Middle frontal gyrus (tissue), 1 donor: ENCODE measurements around the gene LRRC10.

Experiments
- DNase-seq: peaks from one replicate; pipeline ENCODE4 v3.0.0-alpha.2; 2015; ENCODE audit warnings: low spot score; ENCODE audit errors: extremely low spot score

LRRC10 gene

GRCh38 chr12:69610729-69611128 is at the start of gene LRRC10:
TSS of gene LRRC10 (minus strand) at chr12:69610907. CDS start at chr12:69610838, 69 bp downstream.
- no peak for DNase-seq

- no peak for DNase-seq
These were observed 49.6 kb upstream of the LRRC10 start for GRCh38 chr12:69660164-69660863.

- DNase-seq: no peak
These were observed 47.5 kb upstream of the LRRC10 start for GRCh38 chr12:69658203-69658602.

- no peak for DNase-seq
These were observed 46.9 kb upstream of the LRRC10 start for GRCh38 chr12:69657376-69658137.

- DNase-seq: no peak
These were observed 45.1 kb upstream of the LRRC10 start for GRCh38 chr12:69655616-69656340.

- DNase-seq: no peak
These were observed 43.0 kb upstream of the LRRC10 start for GRCh38 chr12:69653703-69654102.

- DNase-seq: no peak
These were observed 41.2 kb upstream of the LRRC10 start for GRCh38 chr12:69651922-69652321.

GRCh38 chr12:69649529-69649928 is 38.8 kb upstream of the LRRC10 start:
- no peak for DNase-seq

- DNase-seq: no peak
These were observed 37.8 kb upstream of the LRRC10 start for GRCh38 chr12:69648476-69648875.

GRCh38 chr12:69647178-69647577 is 36.5 kb upstream of the LRRC10 start:
- no peak for DNase-seq

- no peak for DNase-seq
These were observed 34.3 kb upstream of the LRRC10 start for GRCh38 chr12:69645031-69645430.

GRCh38 chr12:69644511-69644910 is 33.8 kb upstream of the LRRC10 start:
- DNase-seq: no peak

GRCh38 chr12:69642531-69642930 is 31.8 kb upstream of the LRRC10 start:
- DNase-seq: no peak

GRCh38 chr12:69641546-69641945 is 30.8 kb upstream of the LRRC10 start:
- no peak for DNase-seq

GRCh38 chr12:69639400-69640016 is 28.8 kb upstream of the LRRC10 start:
- DNase-seq: peak; percentile 13

- no peak for DNase-seq
These were observed 22.4 kb upstream of the LRRC10 start for GRCh38 chr12:69633061-69633460.

- DNase-seq: no peak
These were observed 19.5 kb upstream of the LRRC10 start for GRCh38 chr12:69630191-69630590.

- DNase-seq: no peak
These were observed 16.8 kb upstream of the LRRC10 start for GRCh38 chr12:69627501-69627900.

- DNase-seq: no peak
These were observed 13.3 kb upstream of the LRRC10 start for GRCh38 chr12:69623970-69624369.

GRCh38 chr12:69621551-69621950 is 10.8 kb upstream of the LRRC10 start:
- no peak for DNase-seq

GRCh38 chr12:69620921-69621320 is 10.2 kb upstream of the LRRC10 start:
- no peak for DNase-seq

GRCh38 chr12:69620077-69620476 is 9.4 kb upstream of the LRRC10 start:
- DNase-seq: no peak
